T1000 (cell line): ENCODE results near the gene FBXW11.

ENCODE experiments used
- DNase-seq: peaks from one replicate; lab custom pipeline; 2025; ENCODE audit warnings: mixed read lengths; lab: John Stamatoyannopoulos, UW

Gene FBXW11

GRCh38 chr5:171841984-171842776, 164.3 kb downstream of the FBXW11 start:
- DNase-seq = no peak

GRCh38 chr5:171840711-171841522, 165.5 kb downstream of the FBXW11 start:
- DNase-seq = no peak

GRCh38 chr5:171840066-171840465, 166.4 kb downstream of the FBXW11 start:
- DNase-seq = no peak

GRCh38 chr5:171839112-171839511, 167.3 kb downstream of the FBXW11 start:
- no peak for DNase-seq

- DNase-seq = no peak
These were observed 168.4 kb downstream of the FBXW11 start for GRCh38 chr5:171838066-171838465.

- DNase-seq = no peak
These were observed 168.9 kb downstream of the FBXW11 start for GRCh38 chr5:171837522-171837921.

GRCh38 chr5:171835066-171835465, 171.4 kb downstream of the FBXW11 start:
- DNase-seq = no peak

GRCh38 chr5:171834461-171834860, 172.0 kb downstream of the FBXW11 start:
- DNase-seq = no peak

GRCh38 chr5:171832775-171833174, 173.7 kb downstream of the FBXW11 start:
- DNase-seq = no peak

- DNase-seq = no peak
These were observed 175.8 kb downstream of the FBXW11 start for GRCh38 chr5:171830686-171831085.

- no peak for DNase-seq
These were observed 179.3 kb downstream of the FBXW11 start for GRCh38 chr5:171827162-171827561.

GRCh38 chr5:171826132-171826531, 180.3 kb downstream of the FBXW11 start:
- no peak for DNase-seq

GRCh38 chr5:171825051-171825450, 181.4 kb downstream of the FBXW11 start:
- DNase-seq = no peak

GRCh38 chr5:171823269-171823668, 183.2 kb downstream of the FBXW11 start:
- no peak for DNase-seq

GRCh38 chr5:171821286-171821685, 185.2 kb downstream of the FBXW11 start:
- DNase-seq = no peak

- DNase-seq = no peak
These were observed 185.9 kb downstream of the FBXW11 start for GRCh38 chr5:171820561-171820960.

GRCh38 chr5:171816666-171817065, 189.8 kb downstream of the FBXW11 start:
- no peak for DNase-seq

GRCh38 chr5:171813813-171814490, 192.5 kb downstream of the FBXW11 start:
- DNase-seq = no peak

- DNase-seq = no peak
These were observed 193.2 kb downstream of the FBXW11 start for GRCh38 chr5:171813270-171813669.
